GM21825 (cell line): Measurements from ENCODE around the gene EPB41L2.
"Not testable (repeated sequence)": the region's sequence is repeated elsewhere in the genome, so short reads cannot be mapped to it uniquely, and the experiment has no call there.

Experiments
- ATAC-seq: cut with Tn5 transposase; IDR thresholded peaks from one replicate; pipeline ENCODE4 v1.9.1; 2021; ENCODE audit warnings: mild to moderate bottlenecking, moderate library complexity; ENCODE audit not compliant: unreplicated experiment

EPB41L2 gene

GRCh38 chr6:131063028-131063763 is at the start of gene EPB41L2:
Gene EPB41L2, minus strand, starts transcription at chr6:131063245. Its CDS starts 106,760 bp downstream, at chr6:130956485.
- ATAC-seq, result peak; percentile 81

DNA sequence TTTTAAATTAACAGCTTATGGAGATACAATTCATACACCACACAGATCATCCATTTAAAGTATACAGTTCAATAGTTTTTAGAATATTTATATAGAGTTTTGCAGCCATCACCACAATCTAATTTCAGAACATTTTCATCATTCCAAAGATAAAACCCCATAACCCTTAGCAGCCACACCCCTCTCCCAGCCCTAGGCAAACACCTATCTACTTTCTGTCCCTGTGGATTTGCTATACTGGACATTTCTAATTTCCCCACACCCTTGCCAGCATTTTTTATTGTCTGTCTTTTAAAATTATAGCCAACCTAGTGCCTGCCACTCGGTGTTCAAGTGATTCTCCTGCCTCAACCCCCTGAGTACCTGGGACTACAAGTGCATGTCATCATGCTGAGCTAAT is 49.2 kb upstream of the EPB41L2 start:
- no peak for ATAC-seq

DNA sequence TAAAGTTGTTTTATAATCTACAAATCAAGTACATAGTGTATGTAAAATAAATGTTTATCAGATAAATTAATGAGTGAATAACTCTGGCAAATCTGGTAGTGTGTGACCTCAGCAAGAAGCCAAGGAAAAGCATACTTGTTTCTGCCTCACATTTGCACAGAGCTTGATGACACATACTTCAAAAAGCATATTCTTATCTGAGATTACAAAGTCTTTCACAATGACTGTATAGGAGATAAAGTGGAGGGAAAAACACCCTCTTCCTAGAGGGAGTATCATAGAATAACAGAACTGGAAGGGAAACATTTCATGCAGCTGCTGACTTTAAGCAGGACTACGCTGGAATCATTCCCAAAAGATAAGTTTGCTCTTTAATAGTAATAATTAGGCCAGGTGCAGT is 44.1 kb upstream of the EPB41L2 start:
- no peak for ATAC-seq

GRCh38 chr6:131103901-131104300 is 40.9 kb upstream of the EPB41L2 start:
- no peak for ATAC-seq

GRCh38 chr6:131103296-131103695 is 40.3 kb upstream of the EPB41L2 start:
- ATAC-seq, result no peak

DNA sequence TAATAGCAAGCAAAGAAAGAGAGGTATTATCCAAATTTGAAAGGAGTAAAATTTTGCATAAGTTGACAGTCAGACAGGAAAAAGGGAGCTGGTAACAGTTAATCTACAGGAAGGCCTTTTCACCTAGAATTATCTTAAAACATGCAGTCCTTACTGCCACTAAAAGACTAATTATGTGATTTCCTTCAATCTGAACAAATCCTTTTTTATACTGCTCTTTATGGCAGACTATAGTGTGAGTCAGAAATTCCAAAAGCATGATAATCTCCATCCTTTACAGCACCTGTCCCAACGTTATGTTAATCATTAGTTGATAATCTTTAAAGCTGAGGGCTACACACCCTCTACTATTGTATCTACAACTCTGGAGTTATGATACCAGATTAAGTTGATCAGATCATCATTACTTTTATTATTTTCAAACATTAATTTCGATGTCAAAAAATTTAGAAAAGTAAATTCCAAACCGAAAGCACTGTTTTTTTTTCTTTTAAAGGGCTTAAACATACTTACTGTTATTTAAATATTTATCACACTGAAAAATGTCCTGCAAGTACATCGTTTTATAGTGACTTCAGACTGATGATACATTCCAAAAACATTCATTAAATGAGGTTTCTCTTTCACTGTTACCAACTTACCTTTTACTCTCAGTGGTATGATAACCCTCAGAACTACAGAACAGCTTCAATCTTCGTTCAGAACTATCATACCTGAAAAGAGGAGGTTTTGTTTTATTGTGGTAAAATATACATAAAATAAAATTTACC is 39.1 kb upstream of the EPB41L2 start:
- ATAC-seq, result no peak

DNA sequence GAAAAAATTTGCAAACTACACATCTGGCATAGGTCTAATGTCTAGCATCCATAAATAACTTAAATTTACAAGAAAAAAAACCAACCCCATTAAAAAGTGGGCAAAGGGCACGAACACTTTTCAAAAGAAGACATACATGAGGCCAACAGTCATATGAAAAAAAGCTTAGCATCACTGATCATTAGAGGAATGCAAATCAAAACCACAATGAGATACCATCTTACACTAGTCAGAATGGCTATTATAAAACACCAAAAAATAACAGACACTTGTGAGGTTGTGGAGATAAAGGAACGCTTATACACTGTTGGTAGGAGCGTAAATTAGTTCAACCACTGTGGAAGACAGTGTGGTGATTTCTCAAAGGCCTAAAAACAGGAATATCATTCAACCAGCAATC is 33.7 kb upstream of the EPB41L2 start:
- no peak for ATAC-seq

DNA sequence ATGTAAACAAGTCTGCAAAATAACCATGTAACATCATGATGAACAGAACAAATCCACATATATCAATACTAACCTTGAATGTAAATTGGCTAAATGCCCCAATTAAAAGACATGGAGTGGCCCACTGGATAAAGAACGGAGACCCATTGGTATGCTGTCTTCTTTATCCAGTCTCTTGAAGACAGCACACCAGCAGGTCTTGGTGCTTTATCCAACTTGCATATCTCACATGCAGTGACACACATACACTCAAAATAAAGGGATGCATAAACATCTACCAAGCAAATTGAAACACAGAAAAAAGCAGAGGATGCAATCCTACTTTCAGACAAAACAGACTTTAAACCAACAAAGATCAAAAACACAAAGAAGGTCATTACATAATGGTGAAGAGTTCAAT is 30.3 kb upstream of the EPB41L2 start:
- no peak for ATAC-seq

GRCh38 chr6:131091944-131092343 is 28.9 kb upstream of the EPB41L2 start:
- ATAC-seq, result not testable (repeated sequence)

GRCh38 chr6:131090339-131090738 is 27.3 kb upstream of the EPB41L2 start:
- ATAC-seq, result not testable (repeated sequence)

GRCh38 chr6:131084982-131085381 is 21.9 kb upstream of the EPB41L2 start:
- no peak for ATAC-seq

- ATAC-seq, result no peak
Observed at GRCh38 chr6:131083687-131084086, 20.6 kb upstream of the EPB41L2 start.

GRCh38 chr6:131082335-131082734 is 19.3 kb upstream of the EPB41L2 start:
- no peak for ATAC-seq

GRCh38 chr6:131080084-131080483 is 17.0 kb upstream of the EPB41L2 start:
- no peak for ATAC-seq

GRCh38 chr6:131073577-131073976 is 10.5 kb upstream of the EPB41L2 start:
- no peak for ATAC-seq

GRCh38 chr6:131070061-131070460 is 7.0 kb upstream of the EPB41L2 start:
- no peak for ATAC-seq

- ATAC-seq, result no peak
Observed at GRCh38 chr6:131068165-131068564, 5.1 kb upstream of the EPB41L2 start.

DNA sequence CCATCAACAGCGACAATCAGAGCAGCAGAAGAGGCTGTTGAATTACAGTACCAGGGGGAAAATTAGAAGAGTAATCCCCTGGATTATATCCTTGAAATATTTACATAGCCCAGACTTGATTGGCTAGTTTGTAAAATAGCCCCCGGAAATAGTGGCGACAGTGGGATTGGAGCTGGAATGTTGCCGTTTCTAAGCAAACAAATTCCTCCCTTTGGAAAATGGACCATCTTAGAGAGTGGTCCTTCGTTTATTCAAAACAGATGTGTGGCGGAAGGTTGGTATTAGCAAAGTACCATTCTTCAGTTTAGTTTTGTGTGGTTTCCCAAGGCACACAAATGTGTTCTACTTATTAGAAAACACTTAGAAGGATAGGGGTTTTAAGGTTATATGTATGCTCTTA is 4.5 kb upstream of the EPB41L2 start:
- ATAC-seq, result no peak

DNA sequence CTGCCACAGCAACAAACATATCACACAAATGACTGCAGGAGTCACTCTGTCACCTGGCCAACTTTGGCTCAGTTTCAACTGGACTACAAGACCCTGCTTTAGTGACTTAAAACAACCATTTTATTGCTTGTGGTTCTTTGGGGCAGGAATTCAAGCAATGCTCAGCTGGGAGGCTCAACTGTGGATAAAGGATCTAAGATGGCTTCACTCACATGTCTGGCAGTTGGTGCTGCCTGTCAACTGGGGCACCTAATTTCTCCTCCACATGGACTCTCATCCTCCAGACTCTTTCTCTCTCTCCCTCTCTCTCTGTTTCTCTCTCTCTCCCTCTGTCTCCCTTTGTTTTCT is 2.8 kb upstream of the EPB41L2 start:
- ATAC-seq, result no peak

DNA sequence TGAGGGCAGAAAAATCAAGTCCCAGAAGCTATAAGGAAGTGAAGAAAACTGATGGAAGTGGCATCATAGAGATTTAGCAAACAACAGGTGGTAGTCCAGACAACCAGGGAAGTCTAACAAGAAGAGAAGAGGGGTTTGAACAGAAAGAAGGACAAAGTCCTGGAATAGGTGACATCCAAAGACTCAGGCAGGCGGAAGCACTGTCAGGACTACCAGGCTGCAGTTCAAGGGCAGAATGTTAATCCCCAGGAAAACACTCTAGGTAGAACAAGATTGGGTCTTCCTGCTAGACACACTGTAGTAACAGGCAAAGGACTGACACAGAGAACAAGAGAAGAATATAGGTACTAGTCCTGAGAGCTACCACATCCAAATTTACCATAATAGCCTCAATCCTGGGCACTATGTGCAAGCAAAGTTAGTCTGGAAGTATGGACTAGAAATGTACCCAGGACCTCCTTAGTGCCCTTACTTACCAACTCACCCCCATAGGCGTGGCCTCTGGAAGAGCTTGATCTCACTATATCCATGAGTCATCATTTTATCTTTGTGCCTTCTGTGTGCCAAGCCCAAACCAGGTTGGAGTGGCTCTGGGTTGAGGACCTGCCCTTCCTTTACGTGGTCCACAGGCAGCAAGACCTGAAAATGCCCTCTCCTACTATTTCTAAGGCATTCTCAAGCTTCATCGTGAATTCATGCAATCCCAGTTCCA is 2.2 kb upstream of the EPB41L2 start:
- ATAC-seq, result no peak

DNA sequence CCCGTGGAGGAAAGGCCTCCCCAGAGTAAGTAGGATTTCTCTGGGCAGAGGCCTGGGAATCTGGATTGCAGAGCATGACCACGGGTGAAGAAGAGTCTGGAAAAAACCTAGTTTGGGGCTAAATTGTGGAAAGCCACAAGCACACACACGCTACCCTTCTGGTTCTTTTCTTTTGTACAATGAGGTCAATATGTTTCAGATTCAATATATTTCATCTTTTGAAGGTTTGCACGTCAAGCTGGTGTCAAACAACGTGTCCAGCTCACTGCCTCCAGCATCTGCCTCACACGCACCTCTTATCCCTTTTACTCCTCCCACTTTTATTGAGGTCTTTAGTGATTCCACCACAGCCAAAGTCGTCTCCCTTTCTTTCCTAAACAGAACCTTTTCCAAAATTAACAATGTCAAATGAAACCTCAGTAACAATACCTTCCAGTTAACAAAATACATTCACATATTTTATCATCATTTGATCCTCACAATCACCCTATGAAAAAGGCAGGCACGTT is 773 bp upstream of the EPB41L2 start:
- ATAC-seq, result peak; percentile 0
